Thyroid gland (tissue), 4 donors: ENCODE results near the gene FANCC. TPM values are rescaled to one million over a fixed set of nuclear protein-coding genes. Genes with fewer than 3 reads are reported as not detected.
A peak's percentile ranks its signal among the peaks of the same experiment; 100 is the strongest.

Experiments
- DNase-seq, 2 donors: peaks; one replicate each; pipeline ENCODE4 v3.0.0-alpha.2; 2019
- H3K27ac ChIP-seq, 3 donors: fragments of 200-600 bp; sonication (generic); 1 replicate in 2 of 3; 2 replicates in 1 of 3; pipeline ENCODE4 v1.5.1; 2016 to 2019; ENCODE audit warnings: mild to moderate bottlenecking in 1 of 3, moderate library complexity in 1 of 3
- H3K27me3 ChIP-seq: fragments of 200-600 bp; sonication (generic); one replicate; pipeline ENCODE4 v1.5.1; 2019
- H3K36me3 ChIP-seq, 2 donors: fragments of 200-600 bp; sonication (generic); one replicate each; pipeline ENCODE4 v1.5.1; 2016 to 2019
- H3K4me1 ChIP-seq, 2 donors: fragments of 200-600 bp; sonication (generic); one replicate each; pipeline ENCODE4 v1.5.1; 2017 to 2019
- H3K4me3 ChIP-seq, 3 donors: fragments of 200-600 bp; sonication (generic); replicated peaks in 1 of 3; 1 replicate in 2 of 3; 2 replicates in 1 of 3; pipeline ENCODE4 v1.5.1; 2016; ENCODE audit warnings: mild to moderate bottlenecking in 1 of 3
- H3K9me3 ChIP-seq: fragments of 200-600 bp; sonication (generic); one replicate; pipeline ENCODE4 v1.5.1; 2017
- POLR2A ChIP-seq, 2 donors: fragments of 450-650 bp; IDR thresholded peaks; one replicate each; pipeline ENCODE4 v1.6.1; 2017; ENCODE audit warnings: antibody characterized with exemption in 2 of 2, mild to moderate bottlenecking in 2 of 2, moderate library complexity in 1 of 2
- WGBS, 2 donors: methylation state at CpG; one replicate each; pipeline ENCODE4 v1.1.5; 2017; 5-methylcytosine and 5-hydroxymethylcytosine counted together
- intact Hi-C: fragments of 100-400 bp; cut with DNase I; formaldehyde crosslinking; loops from one replicate; pipeline ENCODE4 v1.15.1; 2023
- total RNA-seq, 4 donors: library from RNA; depleted of rRNA; stranded (reverse); fragments of >200 nt; gene quantifications; one replicate each; pipeline ENCODE4 v1.2.3, GENCODE V29; 2016
- TF ChIP-seq, protein P1 (sequence below), 6 experiments: fragments of 200-600 bp in 3 of 6; fragments of 450-650 bp in 3 of 6; sonication (generic) in 3 of 6; IDR thresholded peaks; one replicate each; pipeline ENCODE4 v1.5.1; 2016 to 2019; ENCODE audit warnings: antibody characterized with exemption in 6 of 6, mild to moderate bottlenecking in 2 of 6, inconsistent platforms in 1 of 6, moderate library complexity in 1 of 6

Gene FANCC
- total RNA-seq, 4 donors from 2014 or later, result 13.9 to 15.0 (median 14.2) TPM

DNA sequence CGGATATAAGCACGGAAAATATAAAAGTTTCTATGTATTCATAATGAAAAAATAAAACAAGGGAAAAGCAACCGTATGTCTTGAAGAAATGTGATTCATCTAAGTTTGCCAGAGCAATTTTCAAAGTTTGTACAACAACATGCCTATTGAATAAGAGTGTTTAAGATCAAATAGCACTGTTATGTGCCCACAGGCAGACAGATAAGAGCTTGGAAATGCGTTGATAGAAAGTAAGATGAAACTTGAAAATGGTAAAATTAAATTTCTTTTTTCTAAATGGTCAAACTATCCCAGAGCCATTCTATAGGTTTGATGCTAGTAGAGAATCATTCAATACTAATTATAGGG is 189.4 kb downstream of the FANCC start:
- Histone ChIP-seq H3K4me1 (peaks cover 7 to 15% of the 10 kb centered on the region in 2 donors), H3K27ac (no peak overlapping the region), H3K27me3 (no peaks in the 10 kb centered on the region), H3K9me3 (no peaks in the 10 kb centered on the region), H3K4me3 (no peak overlapping the region), H3K36me3 (no peaks in the 10 kb centered on the region)
- TF ChIP-seq, protein P1, sequence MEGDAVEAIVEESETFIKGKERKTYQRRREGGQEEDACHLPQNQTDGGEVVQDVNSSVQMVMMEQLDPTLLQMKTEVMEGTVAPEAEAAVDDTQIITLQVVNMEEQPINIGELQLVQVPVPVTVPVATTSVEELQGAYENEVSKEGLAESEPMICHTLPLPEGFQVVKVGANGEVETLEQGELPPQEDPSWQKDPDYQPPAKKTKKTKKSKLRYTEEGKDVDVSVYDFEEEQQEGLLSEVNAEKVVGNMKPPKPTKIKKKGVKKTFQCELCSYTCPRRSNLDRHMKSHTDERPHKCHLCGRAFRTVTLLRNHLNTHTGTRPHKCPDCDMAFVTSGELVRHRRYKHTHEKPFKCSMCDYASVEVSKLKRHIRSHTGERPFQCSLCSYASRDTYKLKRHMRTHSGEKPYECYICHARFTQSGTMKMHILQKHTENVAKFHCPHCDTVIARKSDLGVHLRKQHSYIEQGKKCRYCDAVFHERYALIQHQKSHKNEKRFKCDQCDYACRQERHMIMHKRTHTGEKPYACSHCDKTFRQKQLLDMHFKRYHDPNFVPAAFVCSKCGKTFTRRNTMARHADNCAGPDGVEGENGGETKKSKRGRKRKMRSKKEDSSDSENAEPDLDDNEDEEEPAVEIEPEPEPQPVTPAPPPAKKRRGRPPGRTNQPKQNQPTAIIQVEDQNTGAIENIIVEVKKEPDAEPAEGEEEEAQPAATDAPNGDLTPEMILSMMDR (IDR thresholded peaks at IDR 0.05), result no peak
- no peak for TF ChIP-seq POLR2A (IDR thresholded peaks at IDR 0.05)
- intact Hi-C loops, result loop anchor here (5.0 kb wide), 2 partner anchors 346 to 446 kb away; no protein-coding TSS in a partner anchor
- WGBS, 2 donors, result 88 to 92% methylated on average over 4 of the region's 4 CpGs
- DNase-seq, result no peak

DNA sequence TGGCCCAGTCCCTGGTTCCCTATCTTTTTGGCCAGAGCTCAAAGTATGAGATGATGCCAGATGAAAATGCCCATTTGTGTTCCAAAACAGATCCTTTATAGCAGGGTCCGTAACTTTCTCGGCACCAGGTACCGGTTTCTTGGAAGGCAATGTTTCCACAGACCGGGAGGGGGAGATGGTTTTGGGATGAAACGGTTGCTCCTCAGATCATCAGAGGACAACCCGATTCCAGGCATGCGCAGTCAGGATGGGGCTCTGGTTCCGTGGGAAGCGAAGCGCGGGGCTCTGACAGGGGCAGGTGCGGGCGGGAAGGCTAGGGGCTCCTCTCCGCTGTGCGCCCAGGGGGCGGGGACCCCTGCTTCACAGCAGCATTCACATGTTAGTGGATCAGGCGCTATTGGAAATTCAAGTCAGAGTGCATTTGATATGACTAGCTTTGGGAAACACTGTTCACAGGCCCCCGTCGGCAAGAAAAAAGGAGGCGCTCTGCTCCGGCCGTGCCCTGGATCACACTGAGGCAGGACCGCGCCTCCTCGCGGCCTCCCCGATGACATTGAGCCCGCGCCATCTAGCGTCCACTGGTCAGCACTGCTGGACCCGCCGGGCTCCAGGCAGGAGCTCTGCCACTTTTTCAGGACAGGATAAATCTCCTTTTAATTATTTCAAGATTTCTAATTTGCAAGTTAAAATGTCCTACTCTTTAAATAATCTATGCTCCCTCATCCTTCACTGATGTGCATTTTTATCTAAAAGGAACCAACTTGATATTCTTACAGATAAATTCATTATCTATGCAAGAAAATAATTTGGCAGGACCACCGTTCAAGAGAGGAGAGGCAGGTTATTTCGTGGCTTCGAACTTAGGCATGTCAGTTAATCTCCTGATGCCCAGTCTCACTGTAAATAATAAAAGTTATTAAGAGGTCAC is 190.0 kb downstream of the FANCC start:
- Histone ChIP-seq H3K27ac (peak overlapping the region in 1 of 3 donors; percentile 17), H3K9me3 (no peaks in the 10 kb centered on the region), H3K4me3 (no peak overlapping the region), H3K27me3 (no peaks in the 10 kb centered on the region), H3K36me3 (no peaks in the 10 kb centered on the region), H3K4me1 (peaks cover 7 to 15% of the 10 kb centered on the region in 2 donors)
- intact Hi-C loops, result loop anchor here (5.0 kb wide), 2 partner anchors 345 to 445 kb away; no protein-coding TSS in a partner anchor
- peak; percentile 89 to 92 for DNase-seq
- TF ChIP-seq POLR2A (IDR thresholded peaks at IDR 0.05), result no peak
- TF ChIP-seq, protein P1 (IDR thresholded peaks at IDR 0.05), result peak; percentile 88 to 97 (median 94)
- 20 to 26% methylated on average over 34 to 35 of the region's 35 CpGs for WGBS, 2 donors

DNA sequence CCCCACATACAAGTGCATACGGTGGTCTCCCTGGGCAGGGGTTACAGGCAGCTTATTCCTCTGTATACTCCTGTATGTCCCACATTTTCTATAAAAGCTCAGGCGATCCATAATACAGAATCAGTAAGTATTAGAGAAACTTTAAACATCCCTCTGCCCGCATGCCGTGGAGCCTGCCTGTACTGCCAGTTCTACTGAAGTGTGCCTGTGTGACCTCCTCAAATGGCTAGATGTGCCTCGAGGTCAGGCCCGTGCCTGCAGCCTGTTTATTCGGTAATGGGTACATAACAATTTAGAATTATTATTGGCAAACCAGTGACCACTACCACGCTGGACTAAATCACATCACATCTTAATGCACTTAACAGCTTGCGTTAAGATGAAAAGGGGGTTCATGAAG is 190.8 kb downstream of the FANCC start:
- DNase-seq, result no peak
- Histone ChIP-seq H3K27ac (peak overlapping the region in 1 of 3 donors; percentile 17), H3K27me3 (no peaks in the 10 kb centered on the region), H3K9me3 (no peaks in the 10 kb centered on the region), H3K4me1 (peaks cover 7 to 15% of the 10 kb centered on the region in 2 donors), H3K4me3 (no peak overlapping the region), H3K36me3 (no peaks in the 10 kb centered on the region)
- TF ChIP-seq, protein P1 (IDR thresholded peaks at IDR 0.05), result no peak
- TF ChIP-seq POLR2A (IDR thresholded peaks at IDR 0.05), result no peak
- intact Hi-C loops, result loop anchor here (5.0 kb wide), 2 partner anchors 344 to 444 kb away; no protein-coding TSS in a partner anchor
- 92 to 94% methylated on average over 9 of the region's 9 CpGs for WGBS, 2 donors

DNA sequence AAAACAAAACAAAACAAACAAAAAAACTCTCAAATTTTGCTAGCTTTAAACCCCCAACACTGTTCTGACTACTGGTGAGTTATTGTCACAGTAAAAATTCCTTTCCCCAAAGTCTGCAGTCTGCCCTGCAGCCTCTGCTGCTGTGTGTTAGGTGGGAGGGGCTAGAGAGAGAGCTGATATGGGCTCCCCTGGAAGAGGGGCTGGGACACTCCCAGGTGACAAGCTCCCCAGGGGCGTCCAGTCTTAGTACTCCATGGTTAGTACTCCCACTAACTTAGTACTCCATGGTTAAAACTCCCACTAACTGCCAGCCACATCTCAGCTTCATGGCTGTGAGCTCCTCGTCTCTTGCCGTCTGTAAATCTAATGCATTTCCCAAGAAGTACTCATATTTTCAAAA is 191.9 kb downstream of the FANCC start:
- Histone ChIP-seq H3K36me3 (no peaks in the 10 kb centered on the region), H3K27ac (no peak overlapping the region), H3K9me3 (no peaks in the 10 kb centered on the region), H3K4me1 (peaks cover 7 to 9% of the 10 kb centered on the region in 2 donors), H3K27me3 (no peaks in the 10 kb centered on the region), H3K4me3 (no peak overlapping the region)
- DNase-seq, result no peak
- intact Hi-C loops, result loop anchor here (5.0 kb wide), 2 partner anchors 343 to 443 kb away; no protein-coding TSS in a partner anchor
- WGBS, 2 donors, result 84 to 88% methylated on average over 3 of the region's 3 CpGs
- no peak for TF ChIP-seq POLR2A (IDR thresholded peaks at IDR 0.05)
- TF ChIP-seq, protein P1 (IDR thresholded peaks at IDR 0.05), result no peak
